Hepatocyte (in vitro differentiated cells): ENCODE measurements around the gene MTA3. TPM values are rescaled to one million over a fixed set of nuclear protein-coding genes. Genes with fewer than 3 reads are reported as not detected.

Experiments
- DNase-seq: peaks from one replicate; pipeline ENCODE4 v3.0.0-alpha.2; 2016; ENCODE audit warnings: low spot score
- H2AFZ ChIP-seq: fragments of 200-600 bp; sonication (generic); 2 replicates; pipeline ENCODE4 v1.6.0; 2016; ENCODE audit warnings: antibody characterized with exemption, mild to moderate bottlenecking
- H3K27ac ChIP-seq: fragments of 200-600 bp; sonication (generic); 2 replicates; pipeline ENCODE4 v1.5.1; 2016; ENCODE audit warnings: mild to moderate bottlenecking
- H3K27me3 ChIP-seq: fragments of 200-600 bp; sonication (generic); 2 replicates; pipeline ENCODE4 v1.6.1; 2016
- H3K36me3 ChIP-seq: fragments of 200-600 bp; sonication (generic); replicated peaks from 2 replicates; pipeline ENCODE4 v1.5.1; 2016; ENCODE audit warnings: low read depth; ENCODE audit not compliant: insufficient read depth
- H3K4me1 ChIP-seq: fragments of 200-600 bp; sonication (generic); 2 replicates; pipeline ENCODE4 v1.5.1; 2016; ENCODE audit warnings: mild to moderate bottlenecking, moderate library complexity; ENCODE audit not compliant: insufficient read depth
- H3K4me2 ChIP-seq: fragments of 200-600 bp; sonication (generic); 2 replicates; pipeline ENCODE4 v1.6.0; 2016
- H3K4me3 ChIP-seq: fragments of 200-600 bp; sonication (generic); 2 replicates; pipeline ENCODE4 v1.5.1; 2016; ENCODE audit warnings: mild to moderate bottlenecking
- H3K79me2 ChIP-seq: fragments of 200-600 bp; sonication (generic); 2 replicates; pipeline ENCODE4 v1.6.0; 2017; ENCODE audit warnings: mild to moderate bottlenecking
- H3K9me2 ChIP-seq: fragments of 200-600 bp; sonication (generic); replicated peaks from 2 replicates; pipeline ENCODE4 v1.6.0; 2017; ENCODE audit warnings: mild to moderate bottlenecking; ENCODE audit not compliant: insufficient read depth
- H3K9me3 ChIP-seq: fragments of 200-600 bp; sonication (generic); 2 replicates; pipeline ENCODE4 v1.5.1; 2016; ENCODE audit warnings: low read depth, mild to moderate bottlenecking
- H4K20me1 ChIP-seq: fragments of 200-600 bp; sonication (generic); 2 replicates; pipeline ENCODE4 v1.6.0; 2016; ENCODE audit warnings: mild to moderate bottlenecking; ENCODE audit not compliant: insufficient read depth, poor library complexity, severe bottlenecking
- EZH2 ChIP-seq: fragments of 200-600 bp; sonication (generic); IDR thresholded peaks from 2 replicates; pipeline ENCODE4 v1.6.1; 2016; ENCODE audit warnings: antibody characterized with exemption, mild to moderate bottlenecking, borderline replicate concordance
- EZH2phosphoT487 ChIP-seq: fragments of 200-600 bp; sonication (generic); IDR thresholded peaks from one replicate; pipeline ENCODE4 v1.6.1; 2018; ENCODE audit warnings: antibody characterized with exemption, mild to moderate bottlenecking, low read depth, moderate library complexity; ENCODE audit not compliant: unreplicated experiment, severe bottlenecking
- WGBS: methylation state at CpG from one replicate; pipeline ENCODE4 v1.1.6; 2016; ENCODE audit warnings: low lambda C conversion rate; ENCODE audit errors: missing lambda C conversion rate; 5-methylcytosine and 5-hydroxymethylcytosine counted together
- polyA plus RNA-seq: library from polyadenylated mRNA; unstranded; fragments of >200 nt; fragmentation: Nextera tagmentation; extraction: Ambion mirVana; gene quantifications from 2 replicates; pipeline ENCODE4 v1.2.1, GENCODE V29; 2016
- total RNA-seq: library from RNA; depleted of rRNA; stranded (reverse); fragments of >200 nt; gene quantifications from 2 replicates; pipeline ENCODE4 v1.2.3, GENCODE V29; 2014
- TF ChIP-seq, protein P1 (sequence below): fragments of 200-600 bp; sonication (generic); IDR thresholded peaks from 2 replicates; pipeline ENCODE4 v1.5.1; 2016; ENCODE audit warnings: antibody characterized with exemption, mild to moderate bottlenecking; ENCODE audit not compliant: poor library complexity

The MTA3 gene
- total and polyA plus RNA-seq, 2 experiments from 2014 or later, result 34.6 to 44.3 TPM

DNA sequence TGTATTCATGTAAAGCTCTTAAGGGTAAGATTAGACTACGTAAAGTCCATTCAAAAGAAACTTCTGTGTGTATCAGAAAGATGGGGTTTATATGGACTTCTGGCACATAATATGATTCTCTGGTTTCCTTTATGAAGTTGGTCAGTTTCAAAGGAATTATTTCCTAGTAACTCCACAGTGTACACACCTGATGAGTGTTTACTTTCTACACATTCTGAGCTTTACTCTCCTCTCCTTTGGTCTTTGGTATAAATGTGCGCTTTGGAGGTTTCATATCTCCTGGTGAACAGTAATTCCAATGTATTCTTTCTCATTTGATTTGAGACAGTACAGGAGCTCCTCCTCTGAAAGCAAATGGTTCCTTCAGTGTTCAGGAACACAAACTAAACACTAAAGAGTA lies 107.4 kb downstream of the MTA3 start:
- Histone ChIP-seq H2AFZ (no peak overlapping the region), H3K4me1 (peaks cover 7% of the 10 kb centered on the region), H3K36me3 (no peaks in the 10 kb centered on the region), H3K9me2 (no peaks in the 10 kb centered on the region), H3K27ac (peak overlapping the region; percentile 26), H3K9me3 (no peaks in the 10 kb centered on the region), H4K20me1 (no peaks in the 10 kb centered on the region), H3K4me3 (no peak overlapping the region), H3K27me3 (no peaks in the 10 kb centered on the region), H3K79me2 (peaks cover 19% of the 10 kb centered on the region), H3K4me2 (peak overlapping the region; percentile 10)
- WGBS, result 88% methylated on average over 2 of the region's 2 CpGs
- TF ChIP-seq, protein P1, sequence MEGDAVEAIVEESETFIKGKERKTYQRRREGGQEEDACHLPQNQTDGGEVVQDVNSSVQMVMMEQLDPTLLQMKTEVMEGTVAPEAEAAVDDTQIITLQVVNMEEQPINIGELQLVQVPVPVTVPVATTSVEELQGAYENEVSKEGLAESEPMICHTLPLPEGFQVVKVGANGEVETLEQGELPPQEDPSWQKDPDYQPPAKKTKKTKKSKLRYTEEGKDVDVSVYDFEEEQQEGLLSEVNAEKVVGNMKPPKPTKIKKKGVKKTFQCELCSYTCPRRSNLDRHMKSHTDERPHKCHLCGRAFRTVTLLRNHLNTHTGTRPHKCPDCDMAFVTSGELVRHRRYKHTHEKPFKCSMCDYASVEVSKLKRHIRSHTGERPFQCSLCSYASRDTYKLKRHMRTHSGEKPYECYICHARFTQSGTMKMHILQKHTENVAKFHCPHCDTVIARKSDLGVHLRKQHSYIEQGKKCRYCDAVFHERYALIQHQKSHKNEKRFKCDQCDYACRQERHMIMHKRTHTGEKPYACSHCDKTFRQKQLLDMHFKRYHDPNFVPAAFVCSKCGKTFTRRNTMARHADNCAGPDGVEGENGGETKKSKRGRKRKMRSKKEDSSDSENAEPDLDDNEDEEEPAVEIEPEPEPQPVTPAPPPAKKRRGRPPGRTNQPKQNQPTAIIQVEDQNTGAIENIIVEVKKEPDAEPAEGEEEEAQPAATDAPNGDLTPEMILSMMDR, result no peak
- TF ChIP-seq EZH2phosphoT487, result no peak
- no peak for TF ChIP-seq EZH2
- no peak for DNase-seq

DNA sequence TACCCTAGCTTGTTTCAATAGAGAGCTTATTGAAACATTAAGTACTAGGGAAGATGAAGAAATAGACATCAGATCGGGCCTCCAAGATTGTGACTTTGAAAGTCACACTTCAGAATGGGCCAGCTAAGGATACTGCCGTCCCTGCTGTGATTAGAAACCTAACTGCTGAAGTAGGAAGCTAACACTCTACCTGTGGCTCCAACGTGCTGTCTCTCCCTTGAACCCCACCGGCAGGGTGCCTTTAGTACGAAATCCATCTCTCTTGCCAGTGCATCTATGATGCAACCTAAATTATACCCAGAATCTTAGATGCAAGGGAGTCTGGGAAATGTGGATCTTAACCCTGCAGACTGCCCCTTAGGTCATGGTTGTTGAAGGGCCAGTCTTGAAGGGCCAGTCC lies 116.9 kb downstream of the MTA3 start:
- H3K4me2 ChIP-seq, result no peak overlapping the region
- WGBS, result 86% methylated on average over 5 of the region's 5 CpGs
- no peaks in the 10 kb centered on the region for H3K27me3 ChIP-seq
- no peak overlapping the region for H3K27ac ChIP-seq
- H3K9me2 ChIP-seq, result no peaks in the 10 kb centered on the region
- no peak for TF ChIP-seq EZH2phosphoT487
- TF ChIP-seq EZH2, result no peak
- TF ChIP-seq, protein P1, result no peak
- no peaks in the 10 kb centered on the region for H3K36me3 ChIP-seq
- DNase-seq, result no peak
- H3K9me3 ChIP-seq, result no peaks in the 10 kb centered on the region
- H2AFZ ChIP-seq, result no peak overlapping the region
- peaks cover 5% of the 10 kb centered on the region for H4K20me1 ChIP-seq
- peaks cover 16% of the 10 kb centered on the region for H3K79me2 ChIP-seq
- H3K4me3 ChIP-seq, result no peak overlapping the region
- H3K4me1 ChIP-seq, result no peaks in the 10 kb centered on the region

DNA sequence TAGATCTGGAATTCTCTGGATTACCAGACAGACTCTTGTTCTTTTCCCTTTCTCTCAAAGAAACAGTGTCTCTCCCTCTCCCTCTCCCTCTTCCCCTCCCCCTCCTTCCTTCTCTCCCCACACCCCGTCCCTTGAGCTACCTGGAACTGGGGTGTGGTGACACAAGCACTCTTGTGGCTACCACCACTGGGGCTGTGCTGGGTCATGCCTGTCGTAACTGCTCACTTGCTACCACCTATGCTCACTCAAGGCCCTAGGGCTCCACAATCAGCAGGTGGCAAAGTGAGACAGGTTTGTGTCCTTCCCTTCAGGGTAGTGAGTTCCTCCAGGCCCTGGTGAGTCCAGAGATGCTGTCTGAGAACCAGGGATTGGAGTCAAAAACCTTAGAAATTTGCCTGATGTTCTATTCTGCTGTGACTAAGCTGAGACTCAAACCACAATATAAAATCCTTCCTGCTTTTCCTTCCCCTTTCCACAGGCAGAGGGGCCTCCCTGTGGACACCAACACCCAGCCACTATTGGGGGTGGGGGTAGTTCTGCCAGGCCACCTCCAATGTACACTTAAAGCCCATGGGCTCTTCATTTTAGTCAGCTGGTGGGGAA lies 124.7 kb downstream of the MTA3 start:
- Histone ChIP-seq H3K27me3 (no peaks in the 10 kb centered on the region), H3K4me1 (no peaks in the 10 kb centered on the region), H2AFZ (no peak overlapping the region), H4K20me1 (peaks cover 5% of the 10 kb centered on the region), H3K27ac (no peak overlapping the region), H3K4me3 (no peak overlapping the region), H3K4me2 (no peak overlapping the region), H3K9me2 (no peaks in the 10 kb centered on the region), H3K79me2 (peaks cover 23% of the 10 kb centered on the region), H3K9me3 (no peaks in the 10 kb centered on the region), H3K36me3 (no peaks in the 10 kb centered on the region)
- no peak for DNase-seq
- WGBS, result 97% methylated on average over 2 of the region's 2 CpGs
- no peak for TF ChIP-seq EZH2
- TF ChIP-seq, protein P1, result no peak
- TF ChIP-seq EZH2phosphoT487, result no peak
